ENCODE data around the gene DDN.

Gene DDN

DNA sequence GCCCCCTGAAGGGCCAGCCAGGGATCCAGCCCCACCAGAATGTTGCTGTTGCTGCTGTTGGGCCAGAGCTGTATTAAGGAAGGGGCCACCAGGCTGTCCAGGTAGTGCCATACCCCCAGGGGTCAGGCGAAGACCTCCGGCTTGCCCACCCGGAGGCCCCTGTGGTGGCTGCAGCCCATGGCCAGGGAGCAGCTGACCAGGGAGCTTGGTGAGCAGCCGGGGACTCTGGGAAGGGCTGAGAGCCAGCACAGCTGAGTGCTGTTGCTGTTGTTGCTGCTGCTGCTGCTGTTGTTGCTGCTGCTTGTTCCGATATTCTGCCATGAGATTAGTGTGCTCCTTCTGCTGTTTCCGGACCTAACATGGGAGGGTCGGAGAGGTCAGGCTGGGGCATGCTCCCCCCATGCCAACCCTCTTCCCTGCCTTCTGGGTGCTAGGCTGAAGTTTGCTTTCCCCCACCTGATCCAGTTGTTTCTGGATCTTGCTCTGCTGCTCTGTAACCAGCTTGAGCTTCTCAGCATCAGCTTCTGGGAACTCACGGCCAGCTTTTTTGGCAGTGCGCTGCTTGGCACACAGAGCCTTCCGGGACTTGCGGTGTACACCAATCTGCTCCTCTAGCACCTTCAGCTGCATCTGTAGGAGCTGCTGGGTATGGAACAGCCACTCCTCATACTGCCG is 34.6 kb upstream of the DDN start:
- ChIA-PET CTCF (interaction anchor here (1.2 to 8.5 kb wide), 3 partner anchors 13 to 33 kb away, joined by 3 to 68 read pairs (median 37); no protein-coding TSS in a partner anchor), POLR2A (interaction anchor here (1.5 kb wide), 1 partner anchor 13 kb away, joined by 4 read pairs; no protein-coding TSS in a partner anchor)
- H3K4me3 ChIP-seq (ENCODE audit: low read depth, low read length) = no peak overlapping the region
- no peak for DNase-seq (ENCODE audit: low read depth, low spot score)
- TF ChIP-seq, protein P1, sequence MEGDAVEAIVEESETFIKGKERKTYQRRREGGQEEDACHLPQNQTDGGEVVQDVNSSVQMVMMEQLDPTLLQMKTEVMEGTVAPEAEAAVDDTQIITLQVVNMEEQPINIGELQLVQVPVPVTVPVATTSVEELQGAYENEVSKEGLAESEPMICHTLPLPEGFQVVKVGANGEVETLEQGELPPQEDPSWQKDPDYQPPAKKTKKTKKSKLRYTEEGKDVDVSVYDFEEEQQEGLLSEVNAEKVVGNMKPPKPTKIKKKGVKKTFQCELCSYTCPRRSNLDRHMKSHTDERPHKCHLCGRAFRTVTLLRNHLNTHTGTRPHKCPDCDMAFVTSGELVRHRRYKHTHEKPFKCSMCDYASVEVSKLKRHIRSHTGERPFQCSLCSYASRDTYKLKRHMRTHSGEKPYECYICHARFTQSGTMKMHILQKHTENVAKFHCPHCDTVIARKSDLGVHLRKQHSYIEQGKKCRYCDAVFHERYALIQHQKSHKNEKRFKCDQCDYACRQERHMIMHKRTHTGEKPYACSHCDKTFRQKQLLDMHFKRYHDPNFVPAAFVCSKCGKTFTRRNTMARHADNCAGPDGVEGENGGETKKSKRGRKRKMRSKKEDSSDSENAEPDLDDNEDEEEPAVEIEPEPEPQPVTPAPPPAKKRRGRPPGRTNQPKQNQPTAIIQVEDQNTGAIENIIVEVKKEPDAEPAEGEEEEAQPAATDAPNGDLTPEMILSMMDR (IDR thresholded peaks at IDR 0.05; ENCODE audit: insufficient read depth, low read length, missing control alignments) = no peak

DNA sequence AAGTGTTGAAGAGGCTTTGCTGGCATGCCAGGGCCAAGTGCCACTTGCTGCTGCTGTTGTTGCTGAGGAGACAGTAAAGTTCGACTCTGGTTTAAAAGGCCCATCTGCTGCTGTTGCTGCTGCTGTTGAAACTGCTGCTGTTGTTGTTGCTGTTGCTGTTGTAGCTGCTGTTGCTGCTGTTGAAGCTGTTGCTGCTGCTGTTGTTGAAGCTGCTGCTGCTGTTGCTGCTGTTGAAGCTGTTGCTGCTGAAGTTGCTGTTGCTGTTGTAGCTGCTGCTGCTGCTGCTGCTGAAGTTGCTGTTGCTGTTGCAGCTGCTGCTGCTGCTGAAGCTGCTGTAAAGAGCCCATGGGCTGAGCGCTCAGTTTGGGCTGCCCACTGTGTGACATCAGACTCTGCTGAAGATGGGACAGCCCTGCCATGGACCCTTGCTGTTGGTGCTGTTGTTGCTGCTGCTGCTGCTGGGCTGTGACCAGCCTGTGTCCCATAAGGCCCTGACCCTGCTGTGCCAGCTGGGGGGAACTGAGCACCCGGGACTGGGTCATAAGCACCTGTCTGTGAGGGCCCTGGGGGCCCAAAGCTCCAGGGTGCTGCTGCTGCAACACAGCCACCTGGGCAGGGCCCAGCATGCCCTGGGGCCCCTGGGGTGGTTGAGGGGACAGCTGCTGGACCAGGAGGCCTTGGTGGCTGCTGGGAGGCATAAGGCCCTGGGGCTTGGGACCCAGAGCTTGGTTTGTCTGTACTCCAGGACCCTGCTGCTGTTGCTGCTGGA is 33.7 kb upstream of the DDN start:
- ChIA-PET CTCF (interaction anchor here (1.2 to 8.5 kb wide), 3 partner anchors 12 to 34 kb away, joined by 3 to 68 read pairs (median 37); no protein-coding TSS in a partner anchor), POLR2A (interaction anchor here (1.5 kb wide), 1 partner anchor 12 kb away, joined by 4 read pairs; no protein-coding TSS in a partner anchor)
- TF ChIP-seq, protein P1 (IDR thresholded peaks at IDR 0.05; ENCODE audit: insufficient read depth, low read length, missing control alignments) = no peak
- DNase-seq (ENCODE audit: low read depth, low spot score) = no peak
- H3K4me3 ChIP-seq (ENCODE audit: low read depth, low read length) = no peak overlapping the region

DNA sequence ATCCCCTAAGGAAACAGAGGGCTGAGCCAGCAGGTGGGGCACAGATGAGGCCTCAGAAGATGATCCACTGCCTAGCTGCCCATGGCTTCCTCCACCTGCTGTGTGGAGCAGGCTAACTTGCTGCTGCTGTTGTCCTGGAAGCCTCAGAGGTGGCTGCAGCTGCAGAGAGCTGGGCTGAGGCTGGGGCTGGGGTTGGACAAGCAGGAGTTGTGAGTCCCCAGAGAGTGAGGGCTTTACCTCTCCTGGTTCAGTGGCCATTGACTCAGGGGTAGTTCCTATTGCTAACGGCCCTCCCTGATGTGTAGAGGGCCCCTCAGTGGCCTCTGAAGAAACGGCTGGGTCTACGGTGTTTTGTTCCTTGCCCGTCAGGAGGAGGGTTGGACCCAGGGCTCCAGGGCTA is 33.1 kb upstream of the DDN start:
- TF ChIP-seq, protein P1 (IDR thresholded peaks at IDR 0.05; ENCODE audit: insufficient read depth, low read length, missing control alignments) = no peak
- CTCF ChIA-PET = interaction anchor here (1.5 to 8.5 kb wide), 4 partner anchors 11 to 98 kb away, joined by 3 to 68 read pairs (median 48); no protein-coding TSS in a partner anchor
- POLR2A ChIA-PET = no interaction called here
- DNase-seq (ENCODE audit: low read depth, low spot score) = no peak
- H3K4me3 ChIP-seq (ENCODE audit: low read depth, low read length) = no peak overlapping the region

DNA sequence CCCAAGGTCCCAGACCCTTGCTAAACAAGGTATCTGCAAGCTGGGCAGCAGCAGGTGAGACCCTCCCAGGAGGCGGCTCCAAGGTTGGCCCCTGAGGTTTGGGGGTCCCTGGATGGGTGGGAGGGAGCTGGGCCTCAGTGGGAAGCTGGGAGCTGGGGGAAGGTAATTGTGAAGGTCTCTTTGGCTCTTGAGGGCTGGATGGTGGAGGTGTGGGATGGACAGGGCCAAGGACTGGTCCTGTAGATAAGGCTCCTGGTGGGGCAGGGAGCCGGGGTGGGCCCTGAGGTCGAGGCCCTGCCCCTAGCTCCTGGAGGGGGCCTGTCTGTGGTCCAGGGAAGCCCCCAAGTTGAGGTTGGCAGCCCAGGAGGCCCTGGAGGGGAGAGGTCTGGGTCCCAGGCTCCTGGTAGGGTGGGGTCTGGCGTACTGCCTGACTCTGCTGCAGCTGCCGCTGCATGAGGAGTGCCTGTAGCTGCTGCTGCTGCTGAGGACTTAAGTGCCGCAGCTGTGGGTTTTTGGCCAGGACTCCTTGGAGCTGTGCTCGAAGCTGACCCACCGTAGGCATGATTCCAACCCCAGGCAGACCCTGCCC is 32.5 kb upstream of the DDN start:
- TF ChIP-seq, protein P1 (IDR thresholded peaks at IDR 0.05; ENCODE audit: insufficient read depth, low read length, missing control alignments) = no peak
- no peak for DNase-seq (ENCODE audit: low read depth, low spot score)
- CTCF ChIA-PET = interaction anchor here (1.2 to 5.2 kb wide), 5 partner anchors 11 to 98 kb away, joined by 3 to 58 read pairs (median 6); no protein-coding TSS in a partner anchor
- H3K4me3 ChIP-seq (ENCODE audit: low read depth, low read length) = no peak overlapping the region
- POLR2A ChIA-PET = interaction anchor here (1.1 kb wide), 1 partner anchor 14 kb away, joined by 3 read pairs; no protein-coding TSS in a partner anchor

DNA sequence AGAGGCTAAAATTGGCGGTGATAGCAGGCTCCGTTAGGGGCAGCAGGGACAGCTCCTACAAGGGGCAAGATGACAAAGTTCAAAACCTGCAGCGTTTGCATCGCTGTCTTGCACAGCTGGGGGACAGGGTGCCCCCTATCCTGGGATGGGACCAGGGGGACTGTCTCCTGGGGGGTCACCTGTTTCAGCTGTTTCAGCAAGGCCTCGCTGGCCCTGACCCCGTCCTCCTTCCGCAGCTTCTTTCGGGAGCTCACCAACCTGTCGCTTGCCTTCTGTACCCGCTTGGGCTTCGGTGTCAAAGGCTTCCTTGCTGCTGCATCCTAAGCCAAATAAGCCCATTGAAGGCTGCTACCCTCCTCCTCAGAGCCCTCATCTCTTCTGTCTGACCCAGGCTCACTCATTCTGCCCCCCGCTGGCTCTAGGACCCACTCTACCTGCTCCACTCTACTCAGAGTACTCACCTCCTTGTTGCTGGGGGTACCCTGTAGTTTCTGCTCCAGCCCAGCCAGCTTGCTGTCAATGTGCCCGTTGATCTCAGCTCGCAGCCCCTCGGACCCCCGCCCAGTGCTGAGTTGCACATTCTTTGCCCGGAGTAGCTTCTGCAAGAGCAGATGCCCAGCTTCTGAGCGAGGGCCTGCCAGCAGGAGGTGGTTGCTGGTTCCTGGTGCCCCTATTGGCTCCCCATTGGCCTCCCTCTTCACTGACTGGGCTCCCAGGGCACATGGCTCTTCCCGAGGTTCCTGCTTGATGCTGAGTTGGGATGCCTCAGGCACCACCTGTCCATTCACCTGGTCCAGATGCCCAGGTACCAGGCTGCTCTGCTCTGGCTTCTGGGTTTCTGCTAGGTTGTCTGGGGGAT is 31.8 kb upstream of the DDN start:
- H3K4me3 ChIP-seq (ENCODE audit: low read depth, low read length) = no peak overlapping the region
- TF ChIP-seq, protein P1 (IDR thresholded peaks at IDR 0.05; ENCODE audit: insufficient read depth, low read length, missing control alignments) = no peak
- POLR2A ChIA-PET = interaction anchor here (1.1 kb wide), 1 partner anchor 13 kb away, joined by 3 read pairs; no protein-coding TSS in a partner anchor
- DNase-seq (ENCODE audit: low read depth, low spot score) = no peak
- CTCF ChIA-PET = interaction anchor here (0.8 to 5.2 kb wide), 7 partner anchors 10 to 99 kb away, joined by 3 to 58 read pairs (median 5); no protein-coding TSS in a partner anchor
